Right hindlimb (tissue), 1 donor: ENCODE results near the gene PBRM1.

Experiments
- DNase-seq: peaks from one replicate; pipeline ENCODE4 v3.0.0-alpha.2; 2018

Gene PBRM1

DNA sequence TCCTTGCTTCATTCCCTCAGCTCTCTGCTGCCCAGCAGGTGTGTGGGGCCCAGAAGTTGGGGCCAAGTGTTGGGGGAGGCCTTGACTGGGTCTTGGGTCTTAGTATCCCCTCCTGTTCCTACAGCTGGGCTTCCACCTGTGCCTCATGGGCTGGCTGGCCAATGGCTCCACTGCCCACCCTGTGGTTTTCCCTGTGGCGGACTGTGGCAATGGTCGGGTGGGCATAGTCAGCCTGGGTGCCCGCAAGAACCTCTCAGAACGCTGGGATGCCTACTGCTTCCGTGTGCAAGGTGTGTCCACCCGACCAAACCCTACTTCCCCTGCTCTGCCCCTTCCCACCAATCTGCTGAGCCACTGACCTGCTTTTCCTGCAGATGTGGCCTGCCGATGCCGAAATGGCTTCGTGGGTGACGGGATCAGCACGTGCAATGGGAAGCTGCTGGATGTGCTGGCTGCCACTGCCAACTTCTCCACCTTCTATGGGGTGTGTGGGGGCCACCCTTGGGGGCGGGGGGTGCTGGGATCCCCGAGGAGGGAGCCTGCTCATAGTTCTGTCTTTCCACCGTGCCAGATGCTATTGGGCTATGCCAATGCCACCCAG, 163.0 kb downstream of the PBRM1 start:
- peak; percentile 15 for DNase-seq

GRCh38 chr3:52521881-52522650, 163.6 kb downstream of the PBRM1 start:
- DNase-seq: peak; percentile 18

DNA sequence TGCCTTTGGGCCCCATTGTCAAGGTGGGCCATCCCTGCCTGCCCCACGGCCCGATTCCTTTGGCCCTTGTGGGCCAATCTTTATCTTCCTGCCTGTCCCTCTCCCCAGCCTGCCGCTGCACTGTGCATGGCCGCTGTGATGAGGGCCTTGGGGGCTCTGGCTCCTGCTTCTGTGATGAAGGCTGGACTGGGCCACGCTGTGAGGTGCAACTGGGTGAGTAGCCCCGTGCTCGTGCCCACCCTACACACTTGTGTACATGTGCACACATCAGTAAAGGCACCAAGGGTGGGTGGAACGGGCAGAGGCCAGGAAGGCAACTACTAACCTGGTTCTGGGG, 164.3 kb downstream of the PBRM1 start:
- peak; percentile 16 for DNase-seq

DNA sequence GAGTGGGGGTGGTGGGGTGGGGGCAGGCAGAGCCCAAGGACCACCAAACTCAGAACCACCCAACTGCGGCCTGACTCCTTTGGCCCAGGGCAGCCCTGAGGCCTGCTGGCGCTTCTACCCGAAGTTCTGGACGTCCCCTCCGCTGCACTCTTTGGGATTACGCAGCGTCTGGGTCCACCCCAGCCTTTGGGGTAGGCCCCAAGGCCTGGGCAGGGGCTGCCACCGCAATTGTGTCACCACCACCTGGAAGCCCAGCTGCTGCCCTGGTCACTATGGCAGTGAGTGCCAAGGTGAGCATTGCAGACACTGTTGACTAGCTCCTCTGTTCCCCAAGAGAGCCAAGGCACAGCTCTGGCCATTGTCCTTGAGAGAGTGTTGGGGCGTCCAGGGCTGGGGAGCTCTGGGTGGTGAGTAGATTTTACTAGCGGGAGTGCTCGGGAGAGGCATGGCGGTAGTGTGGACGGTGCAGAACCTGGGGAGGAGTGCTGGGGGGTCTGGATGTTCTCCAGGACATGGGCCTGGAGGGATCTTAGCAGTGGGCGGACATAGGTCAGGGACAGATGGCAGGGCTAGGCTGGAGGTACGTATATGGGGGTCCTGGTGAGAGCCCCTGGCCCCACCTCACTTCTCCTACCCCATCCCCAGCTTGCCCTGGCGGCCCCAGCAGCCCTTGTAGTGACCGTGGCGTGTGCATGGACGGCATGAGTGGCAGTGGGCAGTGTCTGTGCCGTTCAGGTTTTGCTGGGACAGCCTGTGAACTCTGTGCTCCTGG, 164.8 kb downstream of the PBRM1 start:
- DNase-seq: no peak

- DNase-seq: no peak
Observed at GRCh38 chr3:52520141-52520667, 165.5 kb downstream of the PBRM1 start.

DNA sequence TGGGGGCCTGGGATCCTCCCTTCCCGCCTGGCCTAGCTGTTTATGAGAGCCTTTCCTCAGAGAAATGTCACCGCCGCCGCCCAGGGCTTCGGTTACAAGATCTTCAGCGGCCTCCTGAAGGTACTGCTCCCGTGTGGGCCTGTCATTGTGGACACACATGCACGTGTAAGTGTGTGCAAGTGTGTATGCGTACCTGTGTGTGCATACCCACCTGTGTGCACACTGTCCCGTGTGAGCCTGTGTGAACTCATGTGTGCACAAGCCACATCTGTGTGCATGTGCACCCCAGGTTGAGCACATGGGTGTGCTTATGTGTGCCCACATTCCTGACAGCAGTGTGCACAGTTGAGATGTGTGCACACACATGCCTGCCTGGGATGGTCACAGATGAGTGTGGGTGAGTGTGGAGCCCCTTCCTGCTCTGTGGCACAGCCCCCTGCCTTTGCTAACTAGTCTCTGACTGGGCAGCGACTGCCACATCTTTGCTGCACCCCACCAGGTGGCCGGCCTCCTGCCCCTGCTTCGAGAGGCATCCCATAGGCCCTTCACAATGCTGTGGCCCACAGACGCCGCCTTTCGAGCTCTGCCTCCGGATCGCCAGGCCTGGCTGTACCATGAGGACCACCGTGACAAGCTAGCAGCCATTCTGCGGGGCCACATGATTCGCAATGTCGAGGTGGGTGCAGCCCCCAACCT, 166.1 kb downstream of the PBRM1 start:
- DNase-seq: no peak

DNA sequence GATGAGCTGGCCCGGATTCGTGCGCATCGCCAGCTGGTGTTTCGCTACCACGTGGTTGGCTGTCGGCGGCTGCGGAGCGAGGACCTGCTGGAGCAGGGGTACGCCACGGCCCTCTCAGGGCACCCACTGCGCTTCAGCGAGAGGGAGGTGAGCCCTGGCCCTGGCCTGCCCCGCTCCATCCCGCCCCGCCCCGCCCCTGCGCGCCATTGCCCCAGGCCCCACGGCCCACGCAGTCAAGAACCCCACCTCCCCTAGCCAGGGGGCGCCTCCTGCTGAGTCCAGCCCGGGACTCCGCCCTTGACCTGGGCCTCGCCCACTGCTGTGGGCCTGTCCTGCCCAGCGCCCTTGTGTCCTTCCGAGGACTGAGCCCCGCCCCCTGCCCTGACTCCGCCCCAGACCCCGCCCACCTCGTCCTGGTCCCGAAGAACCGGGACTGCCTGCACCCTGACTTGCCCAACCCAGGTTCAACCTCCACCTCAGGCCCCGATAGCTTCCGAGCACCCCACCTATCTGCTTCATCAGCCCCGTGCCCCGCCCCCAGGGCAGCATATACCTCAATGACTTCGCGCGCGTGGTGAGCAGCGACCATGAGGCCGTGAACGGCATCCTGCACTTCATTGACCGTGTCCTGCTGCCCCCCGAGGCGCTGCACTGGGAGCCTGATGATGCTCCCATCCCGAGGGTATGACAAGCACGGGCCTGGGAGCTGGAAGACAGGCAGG, 166.8 kb downstream of the PBRM1 start:
- DNase-seq: no peak

DNA sequence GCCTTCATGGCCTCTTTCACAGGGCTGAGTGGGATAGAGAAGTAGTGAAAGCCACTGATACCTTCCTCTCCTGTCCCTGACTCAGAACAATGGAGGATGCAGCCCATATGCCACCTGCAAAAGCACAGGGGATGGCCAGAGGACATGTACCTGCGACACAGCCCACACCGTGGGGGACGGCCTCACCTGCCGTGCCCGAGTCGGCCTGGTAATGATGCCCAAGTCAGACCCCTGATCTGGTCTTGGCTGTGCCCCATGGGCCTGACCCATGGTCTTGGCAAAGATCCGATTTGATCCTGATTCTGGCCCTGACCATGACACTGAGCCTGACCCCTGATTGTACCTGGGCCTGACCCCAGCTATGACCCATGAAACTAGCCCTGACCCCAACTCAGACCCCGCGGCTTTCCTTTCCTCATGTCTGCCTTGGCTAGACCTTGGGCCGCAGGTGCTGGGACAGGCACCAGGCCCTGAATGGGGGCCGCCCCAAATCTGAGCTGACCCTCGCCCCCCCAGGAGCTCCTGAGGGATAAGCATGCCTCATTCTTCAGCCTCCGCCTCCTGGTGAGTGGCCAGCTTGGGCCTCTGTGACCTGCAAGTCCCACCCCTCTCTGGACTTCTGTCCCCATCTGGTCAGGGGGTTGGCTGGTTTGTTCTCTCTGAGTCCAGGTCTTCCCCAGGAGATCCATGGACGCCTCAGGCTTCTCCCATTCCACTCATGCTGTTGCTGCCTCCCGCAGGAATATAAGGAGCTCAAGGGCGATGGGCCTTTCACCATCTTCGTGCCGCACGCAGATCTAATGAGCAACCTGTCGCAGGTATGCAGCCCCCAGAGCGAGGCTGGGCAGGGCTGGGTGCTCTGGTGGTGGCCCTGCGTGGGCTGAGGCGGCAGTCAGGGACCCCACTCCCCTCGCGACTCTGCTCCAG, 167.7 kb downstream of the PBRM1 start:
- no peak for DNase-seq

DNA sequence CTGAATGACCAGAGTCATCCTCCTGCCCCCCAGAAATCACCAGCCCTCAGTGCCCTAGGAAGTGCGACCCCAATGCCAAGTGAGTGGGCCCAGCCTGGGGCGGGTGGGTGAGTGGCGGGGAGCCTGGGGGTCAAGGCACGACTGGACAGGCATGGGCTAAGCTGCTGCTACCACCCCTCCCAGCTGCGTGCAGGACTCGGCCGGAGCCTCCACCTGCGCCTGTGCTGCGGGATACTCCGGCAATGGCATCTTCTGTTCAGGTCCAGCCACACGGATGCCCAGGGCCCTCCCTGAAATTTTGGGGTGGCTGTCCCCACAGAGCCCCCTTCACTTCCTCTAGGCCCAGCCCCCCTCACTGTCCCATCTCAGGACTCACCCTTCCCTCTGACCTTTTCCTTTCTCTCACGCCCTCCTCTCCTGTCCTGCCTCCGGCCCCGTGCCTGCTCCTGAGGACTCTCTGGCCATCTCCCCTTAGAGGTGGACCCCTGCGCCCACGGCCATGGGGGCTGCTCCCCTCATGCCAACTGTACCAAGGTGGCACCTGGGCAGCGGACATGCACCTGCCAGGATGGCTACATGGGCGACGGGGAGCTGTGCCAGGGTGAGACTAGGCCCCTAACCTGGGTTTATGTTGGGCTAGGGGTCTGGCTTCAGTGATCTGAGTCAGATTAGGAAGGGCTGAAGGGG, 169.1 kb downstream of the PBRM1 start:
- no peak for DNase-seq

DNA sequence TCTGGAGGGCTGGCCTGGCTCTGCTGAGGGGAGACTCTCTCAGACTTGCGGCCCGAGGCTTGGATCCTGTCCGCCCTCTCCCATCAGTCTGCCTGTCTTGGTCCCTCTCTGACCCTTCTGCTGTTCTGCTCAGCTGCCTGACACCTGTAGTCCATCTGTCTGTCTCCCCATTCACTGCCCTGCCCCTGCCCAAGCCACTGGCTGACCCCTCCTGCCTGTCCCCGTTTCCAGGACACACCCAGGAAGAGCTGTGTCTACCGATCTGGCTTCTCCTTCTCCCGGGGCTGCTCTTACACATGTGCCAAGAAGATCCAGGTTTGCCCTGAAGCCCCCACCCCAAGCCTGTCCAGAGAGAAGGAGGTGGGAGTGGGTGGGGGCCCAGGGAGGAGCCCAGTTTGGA, 170.5 kb downstream of the PBRM1 start:
- no peak for DNase-seq

DNA sequence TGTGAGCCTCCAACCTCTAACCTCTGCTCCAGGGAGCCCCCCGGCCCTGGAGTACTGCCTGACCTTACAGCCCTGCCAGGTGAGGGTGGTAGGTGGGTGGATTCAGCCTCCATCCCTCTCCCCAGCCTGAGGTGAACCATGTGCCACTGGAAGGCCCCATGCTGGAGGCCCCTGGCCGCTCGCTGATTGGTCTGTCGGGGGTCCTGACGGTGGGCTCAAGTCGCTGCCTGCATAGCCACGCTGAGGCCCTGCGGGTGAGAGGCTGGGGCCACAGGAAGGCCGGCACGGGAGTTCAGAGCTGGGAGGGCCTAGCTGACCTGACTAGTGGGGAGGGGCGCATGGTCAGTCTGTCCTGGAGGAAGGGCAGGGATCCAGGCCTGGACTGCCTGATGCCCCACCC, 171.1 kb downstream of the PBRM1 start:
- no peak for DNase-seq

- DNase-seq: no peak
Observed at GRCh38 chr3:52513281-52513680, 172.4 kb downstream of the PBRM1 start.

- no peak for DNase-seq
Observed at GRCh38 chr3:52512727-52513126, 173.0 kb downstream of the PBRM1 start.

- DNase-seq: no peak
Observed at GRCh38 chr3:52512105-52512504, 173.6 kb downstream of the PBRM1 start.

DNA sequence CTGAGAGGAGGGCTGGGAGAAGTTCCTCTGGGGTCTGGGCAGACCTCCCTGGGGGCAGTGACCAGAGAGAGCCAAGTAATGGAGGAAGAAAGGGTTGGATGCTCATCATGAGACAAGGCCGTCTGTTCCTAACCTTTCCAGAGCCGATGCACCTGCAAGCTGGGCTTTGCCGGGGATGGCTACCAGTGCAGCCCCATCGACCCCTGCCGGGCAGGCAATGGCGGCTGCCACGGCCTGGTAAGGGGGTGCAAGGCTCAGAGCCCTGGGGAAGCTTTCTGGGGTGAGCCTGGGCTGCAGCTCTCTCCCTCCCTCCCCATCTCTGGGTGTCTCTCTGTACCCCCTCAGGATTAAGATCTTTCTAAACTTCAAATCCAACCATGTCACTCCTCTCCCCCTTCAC, 174.2 kb downstream of the PBRM1 start:
- no peak for DNase-seq

- no peak for DNase-seq
Observed at GRCh38 chr3:52509753-52510328, 175.9 kb downstream of the PBRM1 start.

- no peak for DNase-seq
Observed at GRCh38 chr3:52507359-52507758, 178.4 kb downstream of the PBRM1 start.

GRCh38 chr3:52506266-52506966, 179.3 kb downstream of the PBRM1 start:
- no peak for DNase-seq

DNA sequence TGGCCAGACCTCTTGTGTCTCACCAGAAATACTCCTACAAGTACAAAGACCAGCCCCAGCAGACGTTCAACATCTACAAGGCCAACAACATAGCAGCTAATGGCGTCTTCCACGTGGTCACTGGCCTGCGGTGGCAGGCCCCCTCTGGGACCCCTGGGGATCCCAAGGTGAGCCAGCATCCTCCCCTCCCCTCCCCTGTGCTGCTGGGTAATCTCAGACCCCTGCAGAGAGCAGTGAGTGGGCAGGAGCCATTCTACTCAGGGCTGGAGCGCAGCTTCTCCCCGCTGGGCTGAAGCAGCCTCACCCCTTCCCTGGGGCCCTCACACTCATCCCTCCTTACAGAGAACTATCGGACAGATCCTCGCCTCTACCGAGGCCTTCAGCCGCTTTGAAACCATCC, 180.7 kb downstream of the PBRM1 start:
- no peak for DNase-seq
